ENCODE measurements around the gene NCOR1. TPM values are rescaled to one million over a fixed set of nuclear protein-coding genes. Genes with fewer than 3 reads are reported as not detected.
"Not testable (repeated sequence)": the region's sequence is repeated elsewhere in the genome, so short reads cannot be mapped to it uniquely, and the experiment has no call there.

NCOR1 gene
- polyA plus RNA-seq, 1 experiment, result 127 TPM

DNA sequence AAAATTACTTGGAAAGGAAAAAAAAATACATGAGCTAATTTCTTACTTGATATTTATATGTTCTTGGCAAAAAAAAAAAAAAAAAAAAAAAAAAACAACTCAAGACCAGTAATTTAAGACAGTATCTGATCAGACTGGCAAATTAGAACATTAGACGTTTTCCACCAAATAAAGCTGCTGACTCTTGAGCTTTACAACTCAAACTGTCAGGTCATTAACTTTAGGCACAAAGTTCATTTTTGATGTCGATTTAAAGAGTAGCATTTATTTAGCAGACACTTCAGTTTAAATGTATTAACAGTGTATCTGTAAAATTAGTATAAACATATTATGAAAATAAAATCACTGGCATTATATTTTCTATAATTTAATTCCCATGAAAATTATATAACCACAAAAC lies 66.7 kb downstream of the NCOR1 start:
- CTCF ChIA-PET, result interaction anchor here (0.8 kb wide), 1 partner anchor 41 kb away, joined by 4 read pairs; no protein-coding TSS in a partner anchor
- DNase-seq (ENCODE audit: low read depth, low spot score), result no peak
- TF ChIP-seq, protein P1, sequence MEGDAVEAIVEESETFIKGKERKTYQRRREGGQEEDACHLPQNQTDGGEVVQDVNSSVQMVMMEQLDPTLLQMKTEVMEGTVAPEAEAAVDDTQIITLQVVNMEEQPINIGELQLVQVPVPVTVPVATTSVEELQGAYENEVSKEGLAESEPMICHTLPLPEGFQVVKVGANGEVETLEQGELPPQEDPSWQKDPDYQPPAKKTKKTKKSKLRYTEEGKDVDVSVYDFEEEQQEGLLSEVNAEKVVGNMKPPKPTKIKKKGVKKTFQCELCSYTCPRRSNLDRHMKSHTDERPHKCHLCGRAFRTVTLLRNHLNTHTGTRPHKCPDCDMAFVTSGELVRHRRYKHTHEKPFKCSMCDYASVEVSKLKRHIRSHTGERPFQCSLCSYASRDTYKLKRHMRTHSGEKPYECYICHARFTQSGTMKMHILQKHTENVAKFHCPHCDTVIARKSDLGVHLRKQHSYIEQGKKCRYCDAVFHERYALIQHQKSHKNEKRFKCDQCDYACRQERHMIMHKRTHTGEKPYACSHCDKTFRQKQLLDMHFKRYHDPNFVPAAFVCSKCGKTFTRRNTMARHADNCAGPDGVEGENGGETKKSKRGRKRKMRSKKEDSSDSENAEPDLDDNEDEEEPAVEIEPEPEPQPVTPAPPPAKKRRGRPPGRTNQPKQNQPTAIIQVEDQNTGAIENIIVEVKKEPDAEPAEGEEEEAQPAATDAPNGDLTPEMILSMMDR (IDR thresholded peaks at IDR 0.05; ENCODE audit: low read depth, low read length), result no peak
- no peaks in the 10 kb centered on the region for H3K27me3 ChIP-seq (ENCODE audit: control insufficient read depth, insufficient read depth, low read length)
- no peak overlapping the region for H3K4me3 ChIP-seq (ENCODE audit: low read depth, low read length)
- H3K9me3 ChIP-seq (ENCODE audit: control insufficient read depth, insufficient read depth, low read length), result no peaks in the 10 kb centered on the region; the same call in 1 of the 2 replicates
- no peak overlapping the region for H3K27ac ChIP-seq (ENCODE audit: low read depth, low read length)
- POLR2A ChIA-PET, result no interaction called here

DNA sequence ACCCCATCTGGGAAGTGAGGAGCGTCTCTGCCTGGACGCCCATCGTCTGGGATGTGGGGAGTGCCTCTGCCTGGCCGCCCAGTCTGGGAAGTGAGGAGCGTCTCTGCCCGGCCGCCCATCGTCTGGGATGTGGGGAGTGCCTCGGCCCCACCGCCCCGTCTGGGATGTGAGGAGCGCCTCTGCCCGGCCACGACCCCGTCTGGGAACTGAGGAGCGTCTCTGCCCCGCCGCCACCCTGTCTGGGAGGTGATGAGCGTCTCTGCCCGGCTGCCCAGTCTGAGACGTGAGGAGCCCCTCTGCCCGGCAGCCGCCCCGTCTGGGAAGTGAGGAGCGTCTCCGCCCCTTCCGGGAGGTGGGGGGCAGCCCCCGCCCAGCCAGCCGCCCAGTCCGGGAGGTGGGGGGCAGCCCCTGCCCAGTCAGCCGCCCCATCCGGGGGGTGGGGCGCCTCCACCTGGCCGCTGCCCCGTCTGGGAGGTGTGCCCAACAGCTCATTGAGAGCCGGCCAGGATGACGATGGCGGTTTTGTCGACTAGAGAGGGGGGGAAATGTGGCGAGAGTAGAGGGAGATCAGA lies 69.9 kb downstream of the NCOR1 start:
- CTCF ChIA-PET; H3K27ac ChIP-seq (ENCODE audit: low read depth, low read length); H3K9me3 ChIP-seq (ENCODE audit: control insufficient read depth, insufficient read depth, low read length); H3K4me3 ChIP-seq (ENCODE audit: low read depth, low read length); H3K27me3 ChIP-seq (ENCODE audit: control insufficient read depth, insufficient read depth, low read length); DNase-seq (ENCODE audit: low read depth, low spot score); POLR2A ChIA-PET: not testable (repeated sequence)

GRCh38 chr17:16141685-16142084 lies 73.6 kb downstream of the NCOR1 start:
- ChIA-PET POLR2A (no interaction called here), CTCF (no interaction called here)
- H3K27me3 ChIP-seq (ENCODE audit: control insufficient read depth, insufficient read depth, low read length), result no peaks in the 10 kb centered on the region
- TF ChIP-seq, protein P1 (IDR thresholded peaks at IDR 0.05; ENCODE audit: low read depth, low read length), result no peak
- DNase-seq (ENCODE audit: low read depth, low spot score), result no peak
- H3K9me3 ChIP-seq (ENCODE audit: control insufficient read depth, insufficient read depth, low read length), result no peaks in the 10 kb centered on the region; the same call in 1 of the 2 replicates
- no peak overlapping the region for H3K27ac ChIP-seq (ENCODE audit: low read depth, low read length)
- no peak overlapping the region for H3K4me3 ChIP-seq (ENCODE audit: low read depth, low read length)

DNA sequence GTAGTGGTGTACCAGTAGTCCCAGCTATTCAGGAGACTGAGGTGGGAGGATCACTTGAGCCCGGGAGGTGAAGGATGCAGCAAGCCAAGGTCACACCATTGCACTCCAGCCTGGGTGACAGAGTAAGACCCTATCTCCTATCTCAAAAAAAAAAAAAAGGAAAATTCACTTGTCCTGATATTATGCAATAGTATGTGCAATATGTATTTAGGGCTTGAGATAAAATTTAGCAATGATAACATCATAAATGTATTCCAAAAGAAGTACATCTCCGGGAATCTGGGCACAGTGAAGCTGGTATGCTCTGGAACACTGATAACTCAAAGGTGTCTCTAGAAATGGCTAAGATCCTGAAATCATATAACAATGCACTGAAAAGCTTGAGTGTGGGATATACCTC lies 74.5 kb downstream of the NCOR1 start:
- Histone ChIP-seq H3K9me3 (ENCODE audit: control insufficient read depth, insufficient read depth, low read length) (no peaks in the 10 kb centered on the region; the same call in 1 of the 2 replicates), H3K27ac (ENCODE audit: low read depth, low read length) (no peak overlapping the region), H3K4me3 (ENCODE audit: low read depth, low read length) (no peak overlapping the region), H3K27me3 (ENCODE audit: control insufficient read depth, insufficient read depth, low read length) (no peaks in the 10 kb centered on the region)
- TF ChIP-seq, protein P1 (IDR thresholded peaks at IDR 0.05; ENCODE audit: low read depth, low read length), result no peak
- ChIA-PET POLR2A (no interaction called here), CTCF (no interaction called here)
- DNase-seq (ENCODE audit: low read depth, low spot score), result no peak

DNA sequence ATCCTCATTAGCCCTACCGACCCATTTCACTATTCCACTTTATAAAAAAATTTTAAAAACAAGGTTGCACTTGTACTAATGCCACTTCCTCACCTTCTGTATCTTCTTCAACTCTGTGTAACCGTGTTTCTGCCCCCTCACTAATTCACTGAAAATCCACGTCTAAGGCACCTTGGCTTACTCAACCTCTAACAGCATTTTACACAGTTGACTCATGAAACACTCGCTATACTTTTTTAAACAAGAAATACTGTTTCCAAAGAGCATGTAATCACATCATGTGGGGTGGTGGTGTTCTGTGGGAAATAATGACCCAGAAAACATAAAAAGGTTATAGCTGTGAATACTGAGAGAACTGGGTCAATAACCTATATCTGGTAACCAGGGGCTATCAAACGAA lies 79.9 kb downstream of the NCOR1 start:
- TF ChIP-seq, protein P1 (IDR thresholded peaks at IDR 0.05; ENCODE audit: low read depth, low read length), result no peak
- ChIA-PET CTCF (interaction anchor here (0.6 to 0.7 kb wide), 2 partner anchors 9 to 70 kb away, joined by 3 to 4 read pairs; no protein-coding TSS in a partner anchor), POLR2A (interaction anchor here (0.6 kb wide), 2 partner anchors 50 to 658 kb away, joined by 5 to 6 read pairs; no protein-coding TSS in a partner anchor)
- Histone ChIP-seq H3K27me3 (ENCODE audit: control insufficient read depth, insufficient read depth, low read length) (no peaks in the 10 kb centered on the region), H3K4me3 (ENCODE audit: low read depth, low read length) (no peak overlapping the region), H3K27ac (ENCODE audit: low read depth, low read length) (peak overlapping the region; percentile 57), H3K9me3 (ENCODE audit: control insufficient read depth, insufficient read depth, low read length) (no peaks in the 10 kb centered on the region)
- DNase-seq (ENCODE audit: low read depth, low spot score), result no peak
